ENCODE data around the gene METRN.
A peak's percentile ranks its signal among the peaks of the same experiment; 100 is the strongest.

Gene METRN

GRCh38 chr16:711548-712320 lies 3.2 kb upstream of the METRN start:
- TF ChIP-seq TAF1 (IDR thresholded peaks at IDR 0.05; ENCODE audit: borderline replicate concordance, insufficient read depth, low read length), result no peak
- TF ChIP-seq REST (IDR thresholded peaks at IDR 0.05; ENCODE audit: insufficient read depth in 1 of 2, low read depth in 2 of 2, low read length in 2 of 2), result no peak
- no peak for TF ChIP-seq POLR2AphosphoS5 (IDR thresholded peaks at IDR 0.05; ENCODE audit: low read depth, low read length)
- no peak for TF ChIP-seq FOXP2 (optimal IDR thresholded peaks at IDR 0.05; ENCODE audit: borderline replicate concordance, extremely low read depth, extremely low read length, insufficient read depth)
- TF ChIP-seq SIN3A (IDR thresholded peaks at IDR 0.05; ENCODE audit: borderline replicate concordance, insufficient read depth, low read length), result no peak

DNA sequence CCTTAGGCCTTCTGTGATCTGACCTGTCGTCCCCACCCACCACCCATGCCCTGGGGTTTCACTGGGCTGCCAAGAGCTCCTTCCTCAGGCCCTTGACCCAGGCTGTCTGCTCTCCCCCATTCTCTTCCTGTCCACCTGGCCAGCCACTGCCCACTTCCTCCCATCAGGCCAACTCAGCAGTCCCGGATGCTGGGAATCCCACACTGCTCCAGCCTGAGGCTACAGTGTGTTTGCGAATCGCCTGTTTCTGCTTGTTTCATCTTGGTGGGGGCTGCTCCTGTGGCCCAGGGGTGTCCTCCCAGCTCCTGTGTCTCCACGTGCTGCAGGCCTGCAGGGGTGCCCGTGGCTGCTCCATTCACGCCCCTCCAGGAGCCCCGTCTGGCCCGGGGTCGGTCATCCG lies 839 bp upstream of the METRN start:
- TF ChIP-seq TAF1 (IDR thresholded peaks at IDR 0.05; ENCODE audit: borderline replicate concordance, insufficient read depth, low read length) (no peak), FOXP2 (optimal IDR thresholded peaks at IDR 0.05; ENCODE audit: borderline replicate concordance, extremely low read depth, extremely low read length, insufficient read depth) (no peak), SIN3A (IDR thresholded peaks at IDR 0.05; ENCODE audit: borderline replicate concordance, insufficient read depth, low read length) (no peak), REST (IDR thresholded peaks at IDR 0.05; ENCODE audit: insufficient read depth in 1 of 2, low read depth in 2 of 2, low read length in 2 of 2) (no peak), POLR2AphosphoS5 (IDR thresholded peaks at IDR 0.05; ENCODE audit: low read depth, low read length) (peak; percentile 39; the same call in 1 of the 2 replicates)

- no peak for TF ChIP-seq FOXP2 (optimal IDR thresholded peaks at IDR 0.05; ENCODE audit: borderline replicate concordance, extremely low read depth, extremely low read length, insufficient read depth)
- no peak for TF ChIP-seq SIN3A (IDR thresholded peaks at IDR 0.05; ENCODE audit: borderline replicate concordance, insufficient read depth, low read length)
- TF ChIP-seq REST (IDR thresholded peaks at IDR 0.05; ENCODE audit: insufficient read depth in 1 of 2, low read depth in 2 of 2, low read length in 2 of 2), result no peak
- no peak for TF ChIP-seq TAF1 (IDR thresholded peaks at IDR 0.05; ENCODE audit: borderline replicate concordance, insufficient read depth, low read length)
Measured at GRCh38 chr16:715477-716199, 720 bp downstream of the METRN start.

- TF ChIP-seq FOXP2 (optimal IDR thresholded peaks at IDR 0.05; ENCODE audit: borderline replicate concordance, extremely low read depth, extremely low read length, insufficient read depth), result no peak
Measured at GRCh38 chr16:716200-716568, 1.3 kb downstream of the METRN start.

DNA sequence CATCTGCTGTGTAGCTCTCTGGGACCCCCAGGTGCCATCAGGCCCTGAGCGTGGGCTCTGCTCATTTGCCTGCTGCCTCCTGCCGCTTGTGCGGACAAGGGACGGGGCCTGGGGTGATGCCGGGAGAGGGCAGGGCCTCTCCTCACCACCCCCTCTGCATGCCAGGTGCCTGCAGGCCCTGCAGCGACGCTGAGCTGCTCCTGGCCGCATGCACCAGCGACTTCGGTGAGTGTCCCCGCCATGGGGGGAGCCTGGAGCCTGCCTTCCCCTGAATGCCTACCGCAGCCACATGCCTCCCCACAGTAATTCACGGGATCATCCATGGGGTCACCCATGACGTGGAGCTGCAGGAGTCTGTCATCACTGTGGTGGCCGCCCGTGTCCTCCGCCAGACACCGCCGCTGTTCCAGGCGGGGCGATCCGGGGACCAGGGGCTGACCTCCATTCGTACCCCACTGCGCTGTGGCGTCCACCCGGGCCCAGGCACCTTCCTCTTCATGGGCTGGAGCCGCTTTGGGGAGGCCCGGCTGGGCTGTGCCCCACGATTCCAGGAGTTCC lies 1.9 kb downstream of the METRN start:
- TF ChIP-seq FOXP2 (optimal IDR thresholded peaks at IDR 0.05; ENCODE audit: borderline replicate concordance, extremely low read depth, extremely low read length, insufficient read depth), result no peak
